IMR-90 (cell line): ENCODE data around the gene STARD7. TPM values are rescaled to one million over a fixed set of nuclear protein-coding genes. Genes with fewer than 3 reads are reported as not detected.

ENCODE experiments used
- ATAC-seq: fragments of 200-7000 bp; cut with Tn5 transposase; 2 replicates; pipeline ENCODE4 v1.9.1; 2020; ENCODE audit warnings: low read depth, mild to moderate bottlenecking, moderate library complexity
- BruUV-seq: library from RNA; stranded (reverse); fragments of 400-500 nt; replicated peaks from 2 replicates; lab custom pipeline; 2021; lab: Mats Ljungman, UMichigan
- CTCF ChIA-PET: fragments of 300-600 bp; formaldehyde crosslinking; extraction: SDS; loops from one replicate; lab custom pipeline; 2021; ENCODE audit warnings: antibody characterized with exemption; lab: Yijun Ruan, JAX
- POLR2A ChIA-PET: fragments of 300-600 bp; sonication (Branson Sonifier 250); formaldehyde crosslinking; loops from one replicate; lab custom pipeline; 2022; ENCODE audit warnings: antibody characterized with exemption; ENCODE audit not compliant: unreplicated experiment; lab: Charles Lee
- DNase-seq: peaks from one replicate; pipeline ENCODE4 v3.0.0; 2013
- H2AFZ ChIP-seq: replicated peaks from 2 replicates; pipeline ENCODE3; 2013; ENCODE audit warnings: low read length, mild to moderate bottlenecking; ENCODE audit not compliant: poor library complexity
- H2AK5ac ChIP-seq: 2 replicates; pipeline ENCODE4 v1.6.1; 2013; ENCODE audit warnings: low read depth, low read length, inconsistent platforms
- H2AK9ac ChIP-seq: replicated peaks from 2 replicates; pipeline ENCODE3; 2013; ENCODE audit warnings: mild to moderate bottlenecking, low read depth, low read length, moderate library complexity; ENCODE audit not compliant: poor library complexity
- H2BK120ac ChIP-seq: 2 replicates; pipeline ENCODE4 v1.6.1; 2013; ENCODE audit warnings: low read depth, low read length, inconsistent platforms
- H2BK15ac ChIP-seq: 3 replicates; pipeline ENCODE4 v1.6.1; 2013; ENCODE audit warnings: low read depth, low read length, inconsistent platforms
- H2BK20ac ChIP-seq: 2 replicates; pipeline ENCODE4 v1.6.1; 2013; ENCODE audit warnings: low read depth, mild to moderate bottlenecking, inconsistent platforms, low read length, moderate library complexity
- H2BK5ac ChIP-seq: 2 replicates; pipeline ENCODE4 v1.6.1; 2013; ENCODE audit warnings: mild to moderate bottlenecking, low read depth, low read length, inconsistent platforms; ENCODE audit not compliant: poor library complexity, severe bottlenecking
- H3K14ac ChIP-seq: replicated peaks from 2 replicates; pipeline ENCODE4 v1.6.1; 2013; ENCODE audit warnings: low read depth, low read length, inconsistent platforms
- H3K18ac ChIP-seq: 2 replicates; pipeline ENCODE4 v1.6.1; 2013; ENCODE audit warnings: low read depth, low read length, control low read depth
- H3K23ac ChIP-seq: 2 replicates; pipeline ENCODE4 v1.6.1; 2013; ENCODE audit warnings: low read depth, low read length, inconsistent platforms
- H3K27ac ChIP-seq: 2 replicates; pipeline ENCODE4 v1.5.1; 2013; ENCODE audit warnings: mild to moderate bottlenecking, control low read depth, low read length; ENCODE audit not compliant: insufficient read depth
- H3K27me3 ChIP-seq: 2 replicates; pipeline ENCODE4 v1.6.1; 2013; ENCODE audit warnings: low read length; ENCODE audit not compliant: control insufficient read depth, insufficient read depth
- H3K36me3 ChIP-seq: 2 replicates; pipeline ENCODE4 v1.6.1; 2013; ENCODE audit warnings: low read length, mixed read lengths; ENCODE audit not compliant: control insufficient read depth, insufficient read depth
- H3K4ac ChIP-seq: 2 replicates; pipeline ENCODE4 v1.6.1; 2013; ENCODE audit warnings: low read depth, low read length, inconsistent platforms
- H3K4me1 ChIP-seq: 2 replicates; pipeline ENCODE4 v1.6.1; 2013; ENCODE audit warnings: low read length, mixed read lengths; ENCODE audit not compliant: control insufficient read depth, insufficient read depth
- H3K4me2 ChIP-seq: 2 replicates; pipeline ENCODE4 v1.6.1; 2013; ENCODE audit warnings: low read depth, mild to moderate bottlenecking, control low read depth, low read length, moderate library complexity
- H3K4me3 ChIP-seq: 2 replicates; pipeline ENCODE4 v1.5.1; 2013; ENCODE audit warnings: low read depth, mild to moderate bottlenecking, control low read depth, low read length, moderate library complexity; ENCODE audit not compliant: insufficient read depth
- H3K56ac ChIP-seq: 2 replicates; pipeline ENCODE4 v1.6.1; 2013; ENCODE audit warnings: low read length, inconsistent platforms; ENCODE audit not compliant: insufficient read depth; ENCODE audit errors: extremely low read depth
- H3K79me1 ChIP-seq, 2 experiments: 2 replicates each; pipeline ENCODE4 v1.6.1; 2013; ENCODE audit warnings: low read length in 2 of 2, inconsistent platforms in 1 of 2, low read depth in 1 of 2
- H3K9ac ChIP-seq: 2 replicates; pipeline ENCODE4 v1.6.1; 2013; ENCODE audit warnings: low read depth, low read length, control low read depth
- H3K9me1 ChIP-seq: 2 replicates; pipeline ENCODE4 v1.6.1; 2013; ENCODE audit warnings: low read length, inconsistent platforms; ENCODE audit not compliant: insufficient read depth
- H3K9me3 ChIP-seq: 2 replicates; pipeline ENCODE4 v1.6.1; 2013; ENCODE audit warnings: low read length; ENCODE audit not compliant: control insufficient read depth, insufficient read depth
- H4K20me1 ChIP-seq: 2 replicates; pipeline ENCODE4 v1.6.1; 2013; ENCODE audit warnings: low read length, inconsistent platforms; ENCODE audit not compliant: insufficient read depth
- H4K5ac ChIP-seq: 2 replicates; pipeline ENCODE4 v1.6.1; 2013; ENCODE audit warnings: mild to moderate bottlenecking, low read depth, low read length, control low read depth
- H4K8ac ChIP-seq, 2 experiments: 2 replicates each; pipeline ENCODE4 v1.6.1; 2013; ENCODE audit warnings: low read depth in 2 of 2, low read length in 2 of 2, control low read depth in 1 of 2, inconsistent platforms in 1 of 2
- H4K91ac ChIP-seq: 2 replicates; pipeline ENCODE4 v1.6.1; 2013; ENCODE audit warnings: low read depth, low read length, inconsistent platforms; ENCODE audit not compliant: insufficient read depth
- BHLHE40 ChIP-seq: fragments of 150-350 bp; IDR thresholded peaks from 2 replicates; pipeline ENCODE4 v1.6.1; 2016; ENCODE audit warnings: mild to moderate bottlenecking, low read depth, low read length
- CHD1 ChIP-seq: IDR thresholded peaks from 2 replicates; pipeline ENCODE4 v1.6.1; 2012; ENCODE audit warnings: low read depth, low read length, improper control_type of control experiment
- CTCF ChIP-seq: conservative IDR thresholded peaks from 2 replicates; pipeline ENCODE4 v1.5.1; 2012; ENCODE audit warnings: mild to moderate bottlenecking, low read depth, low read length, improper control_type of control experiment
- SMC3 ChIP-seq: fragments of 150-350 bp; IDR thresholded peaks from 2 replicates; pipeline ENCODE4 v1.6.1; 2016; ENCODE audit warnings: low read depth, mild to moderate bottlenecking, antibody characterized with exemption, low read length, moderate library complexity
- USF2 ChIP-seq: fragments of 150-350 bp; IDR thresholded peaks from 2 replicates; pipeline ENCODE4 v1.6.1; 2017; ENCODE audit warnings: mild to moderate bottlenecking, antibody characterized with exemption, low read length, low read depth
- WGBS, 2 experiments: methylation state at CpG; one replicate each; pipeline versions ENCODE4 v1.1.5 to v1.1.7; 2013; ENCODE audit warnings: missing lambda C conversion rate in 2 of 2; ENCODE audit not compliant: insufficient read length in 1 of 2; ENCODE audit errors: extremely low coverage in 2 of 2; 5-methylcytosine and 5-hydroxymethylcytosine counted together
- dilution Hi-C: fragments of 300-500 bp; cut with HindIII; formaldehyde crosslinking; loops from one replicate; pipeline ENCODE4 v1.14.3; 2018; ENCODE audit warnings: low sequenced_read_pairs; ENCODE audit not compliant: unreplicated experiment
- in situ Hi-C: fragments of 300-500 bp; cut with MboI; formaldehyde crosslinking; loops from 3 replicates; pipeline ENCODE4 v1.14.3; 2019; ENCODE audit warnings: low sequenced_read_pairs, inconsistent platforms, mixed read lengths
- intact Hi-C: fragments of 100-400 bp; cut with micrococcal nuclease; formaldehyde crosslinking; loops from 2 replicates; pipeline ENCODE4 v1.10.0; 2022
- polyA plus RNA-seq, 3 experiments: library from polyadenylated mRNA; depleted of rRNA; stranded (reverse); fragments of >200 nt; gene quantifications; 2 replicates each; pipeline ENCODE4 v1.2.3, GENCODE V29; 2012; ENCODE audit warnings: low replicate concordance in 1 of 3
- total RNA-seq: library from RNA; depleted of rRNA; stranded (reverse); fragments of >200 nt; gene quantifications from 2 replicates; pipeline ENCODE4 v1.2.3, GENCODE V29; 2012

STARD7 gene
- total and polyA plus RNA-seq, 2 of the 4 experiments (the other 2 are of a cell fraction), result 61.7 to 138 TPM

- intact Hi-C loops (no loop called here), in situ Hi-C loops (no loop called here), dilution Hi-C loops (no loop called here)
- no peak overlapping the region for H2AK9ac ChIP-seq
- H3K4me2 ChIP-seq, result no peak overlapping the region
- DNase-seq (no peak), ATAC-seq (no peak)
- no peak overlapping the region for H4K8ac ChIP-seq
- no peak overlapping the region for H2BK120ac ChIP-seq
- no peaks in the 10 kb centered on the region for H3K79me1 ChIP-seq
- H3K23ac ChIP-seq, result no peak overlapping the region
- no peaks in the 10 kb centered on the region for H3K36me3 ChIP-seq
- peaks cover 12% of the 10 kb centered on the region; the same call in 1 of the 2 replicates for H3K27me3 ChIP-seq
- H3K9me1 ChIP-seq, result no peaks in the 10 kb centered on the region
- H4K20me1 ChIP-seq, result no peaks in the 10 kb centered on the region
- no TSS peak for BruUV-seq
- H3K4me1 ChIP-seq, result no peaks in the 10 kb centered on the region
- H3K9ac ChIP-seq, result no peak overlapping the region
- POLR2A ChIA-PET, result no interaction called here
- no peak overlapping the region for H2BK5ac ChIP-seq
- H2BK15ac ChIP-seq, result no peak overlapping the region
- H3K4me3 ChIP-seq, result no peak overlapping the region
- no peak overlapping the region for H2AK5ac ChIP-seq
- no peaks in the 10 kb centered on the region for H3K9me3 ChIP-seq
- no peak overlapping the region for H3K14ac ChIP-seq
- CTCF ChIA-PET, result no interaction called here
- H3K56ac ChIP-seq, result no peak overlapping the region
- H3K4ac ChIP-seq, result no peak overlapping the region
- H2BK20ac ChIP-seq, result no peak overlapping the region
- H3K27ac ChIP-seq, result no peak overlapping the region
- no peak overlapping the region for H3K18ac ChIP-seq
- no peak overlapping the region for H4K91ac ChIP-seq
- WGBS, 2 experiments, result 77% methylated on average over 10 of the region's 16 CpGs; no CpG with 5 or more reads in 1 of the 2 experiments
- no peak for TF ChIP-seq USF2
- no peak for TF ChIP-seq SMC3
- no peak for TF ChIP-seq CHD1
- TF ChIP-seq BHLHE40, result no peak
- TF ChIP-seq CTCF, result no peak
- no peak overlapping the region for H2AFZ ChIP-seq
- no peak overlapping the region for H4K5ac ChIP-seq
Observed at GRCh38 chr2:96154506-96155380, 53.9 kb downstream of the STARD7 start.
